Activated CD8-positive, alpha-beta memory T cell treated with anti-CD3 and anti-CD28 coated beads, Interleukin-2, amount 50 U/mL, for 48 hours (primary cell): ENCODE measurements around the gene HADHA.

Source experiments
- DNase-seq: peaks from one replicate; pipeline ENCODE4 v3.0.0-alpha.2; 2020

Gene HADHA

DNA sequence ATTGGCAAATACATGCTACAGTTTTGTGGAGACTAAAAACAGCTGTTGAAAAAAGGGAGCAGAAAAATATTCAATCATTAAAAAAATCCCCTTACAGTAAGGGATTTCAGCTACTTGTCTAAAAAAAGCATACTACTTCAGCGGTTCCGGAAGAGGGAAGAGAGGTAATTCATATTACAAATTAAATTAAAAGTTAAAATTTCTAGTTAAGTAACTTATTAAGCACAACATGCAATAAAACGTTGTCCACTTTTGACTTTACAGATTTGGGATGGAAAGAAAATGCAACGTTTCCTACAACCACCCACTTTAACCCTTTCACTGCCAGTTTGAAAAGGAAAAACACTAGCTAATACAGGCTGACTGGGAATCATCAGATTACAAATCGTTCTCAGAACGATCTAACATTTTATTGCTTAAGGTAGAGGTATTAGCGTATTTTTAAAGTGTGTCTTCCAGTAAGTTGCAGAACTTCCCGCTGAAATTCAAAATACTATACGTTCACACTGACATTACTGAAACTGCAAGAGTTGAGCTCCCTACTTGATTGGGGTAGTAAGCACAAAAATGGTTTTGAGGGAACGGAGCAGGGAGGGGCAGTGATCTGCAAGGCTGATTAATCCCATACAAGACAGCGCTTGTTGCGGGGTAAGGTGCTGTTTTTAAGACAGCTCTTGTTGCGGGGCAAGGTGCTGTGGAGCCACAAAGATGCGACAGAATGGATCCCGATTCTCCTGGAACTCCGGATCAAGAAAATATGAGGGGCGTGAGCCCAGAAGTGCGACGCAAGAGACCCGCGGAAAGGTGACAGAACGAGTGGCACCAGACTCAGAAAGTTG, 743 bp downstream of the HADHA start:
- no peak for DNase-seq

DNA sequence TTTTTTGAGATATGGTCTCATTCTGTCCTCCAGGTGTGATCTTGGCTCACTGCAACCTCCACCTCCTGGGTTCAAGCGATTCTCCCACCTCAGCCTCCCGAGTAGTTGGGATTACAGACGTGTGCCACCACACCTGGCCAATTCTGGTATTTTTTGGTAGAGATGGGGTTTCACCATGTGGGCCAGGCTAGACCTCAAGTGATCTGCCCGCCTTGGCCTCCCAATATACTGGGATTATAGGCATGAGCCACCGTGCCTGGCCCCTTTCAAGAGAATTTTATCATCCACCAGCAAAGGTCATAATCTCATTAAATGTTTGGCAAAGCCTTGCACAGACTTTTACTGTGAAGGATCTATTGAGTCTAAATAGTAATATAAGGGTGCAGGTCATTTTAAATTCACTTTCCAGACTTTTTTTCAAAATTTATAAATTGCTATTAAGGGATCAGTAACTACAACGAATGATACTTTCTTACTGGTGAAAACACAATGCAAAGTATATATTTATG, 2.5 kb downstream of the HADHA start:
- no peak for DNase-seq

DNA sequence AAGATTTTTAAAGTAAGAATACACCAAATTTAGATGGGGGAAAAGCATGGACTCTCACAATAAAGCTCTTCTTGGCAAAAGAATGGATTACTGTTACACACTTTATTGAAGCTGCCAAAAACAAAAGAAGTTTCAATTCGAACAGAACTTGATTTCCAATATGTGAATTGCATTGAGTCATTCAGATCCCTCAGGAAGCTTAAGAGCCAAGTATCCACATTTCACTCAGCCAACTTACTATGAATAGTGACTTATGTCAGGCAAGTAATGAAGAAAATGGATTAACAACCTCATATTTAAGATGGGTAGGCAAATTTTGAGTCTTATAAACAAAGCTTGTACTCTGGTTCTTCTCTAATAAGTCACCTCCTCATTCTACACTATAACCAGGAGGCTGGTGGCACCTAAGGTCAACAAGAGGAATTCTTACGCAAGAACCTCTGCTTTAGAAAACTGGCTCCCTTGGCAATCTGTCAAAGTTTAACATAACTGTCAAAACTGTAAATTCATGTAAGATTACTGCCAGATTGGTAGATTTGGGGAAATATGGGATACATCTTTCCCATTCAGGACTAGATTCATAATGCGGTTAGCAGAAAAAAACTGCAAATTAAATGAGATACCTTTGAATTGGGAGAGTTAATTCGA, 6.0 kb downstream of the HADHA start:
- no peak for DNase-seq

DNA sequence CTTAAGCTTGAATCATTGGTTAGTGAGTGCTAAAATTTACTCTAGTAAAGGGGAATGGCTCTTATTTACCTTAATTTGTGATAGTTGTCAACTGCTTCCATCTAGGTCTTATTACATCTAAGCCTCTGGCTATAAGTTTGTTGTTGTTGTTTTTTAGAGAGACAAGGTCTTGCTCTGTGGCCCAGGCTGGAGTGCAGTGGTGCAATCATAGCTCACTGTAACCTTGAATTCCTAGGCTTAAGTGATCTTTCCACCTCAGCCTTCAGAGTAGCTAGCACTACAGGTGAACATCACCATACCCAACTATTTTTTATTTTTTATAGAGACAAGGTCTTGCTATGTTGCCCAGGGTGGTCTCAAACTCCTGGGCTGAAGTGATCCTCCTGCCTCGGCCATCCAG, 6.6 kb downstream of the HADHA start:
- DNase-seq = no peak

DNA sequence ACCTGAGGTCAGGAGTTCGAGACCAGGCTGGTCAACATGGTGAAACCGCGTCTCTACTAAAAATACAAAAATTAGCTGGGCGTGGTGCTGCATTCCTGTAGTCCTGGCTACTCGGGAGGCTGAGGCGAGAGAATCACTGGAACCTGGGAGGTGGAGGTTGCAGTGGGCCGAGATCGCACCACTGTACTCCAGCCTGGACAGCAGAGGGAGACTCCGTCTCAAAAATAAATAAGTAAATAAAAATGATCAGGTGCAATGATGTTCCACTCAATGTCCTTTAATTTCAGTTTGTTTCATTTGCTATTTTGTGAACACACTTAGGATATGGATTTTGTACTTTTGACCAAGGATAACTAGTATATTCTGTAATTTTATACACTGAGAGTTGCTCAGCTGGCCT, 9.3 kb downstream of the HADHA start:
- DNase-seq = no peak

DNA sequence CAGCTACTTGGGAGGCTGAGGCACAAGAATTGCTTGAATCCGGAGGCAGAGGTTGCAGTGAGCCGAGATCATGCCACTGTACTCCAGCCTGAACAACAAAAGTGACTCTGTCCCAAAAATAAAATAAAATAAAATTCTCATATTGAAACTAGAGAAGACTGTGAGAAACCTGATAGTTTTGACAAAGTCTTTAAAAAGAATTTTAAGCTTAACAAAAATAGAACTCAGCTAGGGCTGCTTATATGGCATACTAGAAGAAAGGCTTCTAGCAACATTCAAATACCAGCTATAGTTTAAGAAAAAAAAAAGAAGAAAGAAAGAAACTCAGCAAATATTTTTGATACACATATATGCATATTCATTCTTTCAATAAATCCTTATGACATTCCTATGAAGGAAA, 13.6 kb downstream of the HADHA start:
- DNase-seq = no peak

DNA sequence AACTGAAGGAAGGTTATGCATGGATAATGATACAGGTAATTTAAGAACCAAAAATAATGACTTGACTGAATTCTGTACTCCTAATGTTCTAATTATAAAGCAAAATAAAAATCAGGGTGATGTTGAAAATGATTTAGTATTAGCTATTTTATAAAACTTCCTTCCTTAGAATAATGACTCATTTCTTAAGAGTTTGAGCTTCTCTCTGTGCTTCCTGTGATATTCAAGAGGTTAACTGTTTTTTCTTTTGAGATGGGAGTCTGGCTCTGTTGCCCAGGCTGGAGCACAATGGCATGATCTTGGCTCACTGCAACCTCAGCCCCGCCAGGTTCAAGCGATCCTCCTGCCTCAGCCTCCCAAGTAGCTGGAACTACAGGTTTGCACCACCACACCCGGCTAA, 14.8 kb downstream of the HADHA start:
- no peak for DNase-seq

DNA sequence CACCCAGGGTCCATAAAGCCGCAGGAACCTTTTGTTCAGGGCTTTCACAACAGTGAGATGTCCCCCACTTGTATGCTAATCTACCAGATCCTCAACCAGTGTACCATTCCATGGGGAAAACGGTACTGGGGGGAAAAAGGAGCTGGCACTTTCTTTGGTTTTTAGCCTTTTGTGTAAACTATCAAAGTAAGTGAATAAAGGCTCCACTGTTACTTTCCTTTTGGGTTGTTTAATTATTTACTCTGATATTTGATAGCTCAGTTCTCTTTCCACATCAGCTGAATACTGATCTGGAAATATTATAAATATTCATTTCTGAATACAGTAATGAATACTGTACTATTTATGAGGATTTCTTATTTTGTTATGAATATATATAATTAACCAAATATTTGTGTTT, 20.3 kb downstream of the HADHA start:
- DNase-seq = no peak

DNA sequence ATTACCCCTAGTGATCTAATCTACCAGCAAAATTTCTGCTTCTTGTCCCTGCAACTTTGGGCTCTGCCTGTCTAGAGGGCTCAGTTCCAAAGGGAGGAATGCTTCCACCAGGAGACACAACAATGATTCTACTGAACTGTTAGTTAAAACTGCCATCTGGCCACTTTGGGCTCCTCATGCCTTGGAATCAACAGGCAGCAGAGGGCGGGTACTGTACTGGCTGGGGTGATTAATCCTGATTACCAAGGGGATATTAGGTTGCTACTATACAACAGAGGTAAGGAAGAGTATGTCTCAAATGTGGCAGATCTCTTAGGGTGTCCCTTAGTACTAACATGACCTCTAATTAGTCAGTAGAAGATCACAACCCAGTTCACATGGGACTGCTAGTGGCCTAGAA, 21.4 kb downstream of the HADHA start:
- DNase-seq = no peak

DNA sequence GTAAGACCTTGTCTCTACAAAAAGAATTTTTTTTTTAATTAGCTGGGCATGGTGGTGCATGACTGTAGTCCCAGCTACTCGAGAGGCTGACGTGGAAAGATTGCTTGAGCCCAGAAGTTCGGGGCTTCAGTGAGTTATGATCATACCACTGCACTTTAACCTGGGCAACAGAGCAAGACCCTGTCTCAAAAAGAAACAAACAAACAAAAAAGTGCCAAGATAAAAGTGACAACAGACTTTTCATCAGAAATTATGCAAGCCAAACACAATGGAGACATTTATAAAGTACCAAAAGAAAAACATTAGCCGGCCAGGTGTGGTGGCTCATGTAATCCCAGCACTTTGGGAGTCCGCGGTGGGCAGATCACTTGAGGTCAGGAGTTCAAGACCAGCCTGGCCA, 26.7 kb downstream of the HADHA start:
- no peak for DNase-seq

DNA sequence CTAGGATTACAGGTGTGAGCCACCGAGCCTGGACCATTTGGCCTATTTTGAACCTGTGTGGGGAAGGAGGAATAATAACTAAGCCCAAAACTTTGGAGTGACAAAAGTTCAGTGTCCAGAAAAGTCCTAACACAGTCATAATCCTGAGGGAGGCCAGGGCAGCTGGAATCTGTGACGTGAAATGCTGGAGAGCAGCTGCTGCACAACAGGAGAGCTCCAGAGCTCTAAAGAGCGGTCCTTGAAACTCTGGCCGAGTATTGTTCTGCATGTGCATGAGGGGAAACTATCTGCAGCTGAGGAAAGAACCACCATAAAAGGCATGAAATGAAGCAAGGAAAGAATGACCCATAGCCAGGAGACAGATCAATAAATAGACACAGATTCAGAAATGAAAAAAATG, 27.8 kb downstream of the HADHA start:
- DNase-seq = no peak

DNA sequence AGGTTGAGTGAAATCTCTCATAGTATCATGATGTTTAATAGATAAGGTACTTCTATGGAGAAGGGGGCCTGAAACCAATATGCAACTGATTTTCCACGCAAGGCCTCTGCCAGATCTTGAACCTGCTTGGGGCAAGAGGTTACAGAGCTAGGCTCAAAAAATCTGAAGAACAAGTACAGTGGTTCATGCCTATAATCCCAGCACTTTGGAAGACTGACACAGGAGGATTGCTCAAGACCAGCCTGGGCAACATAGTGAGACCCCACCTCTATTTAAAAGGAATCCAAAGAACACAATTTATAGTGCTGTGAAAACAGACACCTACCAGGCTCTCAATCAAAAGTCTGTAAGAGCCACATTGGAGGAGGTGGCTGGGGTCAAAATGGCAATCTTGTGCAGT, 28.6 kb downstream of the HADHA start:
- no peak for DNase-seq

DNA sequence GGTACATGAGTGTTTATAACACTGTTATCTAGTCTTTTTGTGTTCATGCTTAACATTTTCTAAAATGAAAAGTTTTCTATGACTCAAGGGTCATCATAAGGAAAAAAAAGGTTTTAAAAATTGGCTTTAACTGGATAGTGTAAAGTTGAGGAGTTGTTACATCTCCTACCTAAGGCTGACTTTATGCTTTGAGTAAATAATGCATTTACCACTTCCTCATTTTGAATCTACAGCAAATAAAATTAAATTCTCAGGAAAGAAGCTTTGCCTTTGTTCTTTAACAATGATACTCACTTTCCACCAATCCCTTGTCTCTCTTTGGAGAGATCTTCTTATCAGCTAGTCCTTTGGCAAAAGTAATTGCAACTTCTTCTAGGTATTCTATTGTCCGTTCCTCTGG, 29.7 kb downstream of the HADHA start:
- DNase-seq = no peak

DNA sequence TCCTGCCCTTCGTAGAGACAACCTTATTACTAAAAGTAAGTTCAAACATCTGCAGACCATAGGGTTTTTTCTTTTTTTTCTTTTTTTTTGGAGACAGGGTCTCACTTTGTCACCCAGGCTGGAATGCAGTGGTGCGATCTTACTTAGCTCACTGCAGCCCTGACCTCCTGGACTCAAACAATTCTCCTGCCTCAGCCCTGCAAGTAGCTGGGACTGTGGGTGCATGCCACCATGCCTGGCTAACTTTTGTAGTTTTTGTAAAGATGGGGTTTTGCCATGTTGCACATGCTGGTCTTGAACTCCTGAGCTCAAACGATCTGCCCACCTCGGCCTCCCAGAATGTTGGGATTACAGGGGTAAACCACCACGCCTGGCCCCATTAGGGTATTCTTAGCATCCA, 32.4 kb downstream of the HADHA start:
- DNase-seq = no peak

DNA sequence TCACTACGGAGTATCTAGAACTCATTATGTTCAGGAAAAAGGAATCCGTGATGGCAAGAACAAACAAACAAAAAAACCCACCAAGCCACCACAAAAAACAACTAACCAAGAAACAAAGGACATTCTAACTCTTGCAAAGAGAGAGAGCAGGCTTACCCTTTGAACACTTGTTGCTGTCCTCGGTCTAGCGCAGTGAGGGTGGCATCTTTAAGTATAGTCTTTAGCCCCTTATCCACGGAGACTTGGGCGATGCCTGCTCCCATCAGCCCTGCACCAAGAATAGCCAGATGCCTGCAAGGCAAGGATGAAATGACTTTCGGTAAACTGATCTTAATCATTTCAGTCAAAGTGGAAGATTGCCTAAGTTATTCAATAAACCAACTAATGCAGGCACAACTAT, 40.5 kb downstream of the HADHA start:
- DNase-seq = no peak

DNA sequence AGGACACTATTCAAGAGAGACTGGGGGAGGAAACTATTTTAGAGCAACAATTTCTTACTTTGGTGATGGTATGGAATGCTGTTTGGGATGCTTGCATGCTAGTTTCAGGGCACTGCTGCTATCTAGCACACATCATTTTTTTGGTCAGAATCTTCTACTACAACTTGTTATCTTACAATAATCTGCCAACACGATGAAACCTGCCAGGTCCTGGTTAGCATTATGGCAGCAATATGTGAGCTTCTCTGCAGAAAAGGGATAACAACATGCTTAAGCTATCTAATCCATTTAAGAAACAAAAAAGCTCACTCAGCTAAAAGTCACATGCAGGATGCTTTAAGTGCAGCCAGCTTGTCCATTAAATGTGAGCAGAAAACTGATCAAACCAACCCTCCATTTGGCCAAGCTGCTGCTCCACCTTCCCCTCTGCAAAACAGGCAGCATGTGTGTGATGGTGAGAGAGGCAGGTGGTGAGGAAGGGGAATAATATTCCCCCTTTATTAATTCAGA, 41.4 kb downstream of the HADHA start:
- DNase-seq = no peak

DNA sequence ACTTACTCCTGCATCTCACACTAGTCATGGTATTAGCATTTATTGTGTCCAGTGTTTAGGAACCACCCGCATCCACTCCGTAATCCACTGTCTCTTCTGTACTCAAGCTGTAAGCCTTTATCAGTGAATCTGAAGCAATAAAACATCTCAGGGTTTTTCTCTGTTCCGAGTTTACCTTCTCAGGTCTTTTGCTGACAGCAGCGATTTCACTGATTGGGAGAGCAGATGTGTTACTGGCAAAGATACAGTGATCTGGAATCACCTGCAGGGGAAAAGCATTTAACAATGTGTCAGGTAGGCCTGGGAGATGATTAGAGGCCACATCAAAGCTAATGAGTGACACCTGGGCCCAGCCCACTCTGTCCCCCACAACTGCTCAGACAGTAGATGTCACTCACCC, 46.9 kb downstream of the HADHA start:
- DNase-seq = no peak

DNA sequence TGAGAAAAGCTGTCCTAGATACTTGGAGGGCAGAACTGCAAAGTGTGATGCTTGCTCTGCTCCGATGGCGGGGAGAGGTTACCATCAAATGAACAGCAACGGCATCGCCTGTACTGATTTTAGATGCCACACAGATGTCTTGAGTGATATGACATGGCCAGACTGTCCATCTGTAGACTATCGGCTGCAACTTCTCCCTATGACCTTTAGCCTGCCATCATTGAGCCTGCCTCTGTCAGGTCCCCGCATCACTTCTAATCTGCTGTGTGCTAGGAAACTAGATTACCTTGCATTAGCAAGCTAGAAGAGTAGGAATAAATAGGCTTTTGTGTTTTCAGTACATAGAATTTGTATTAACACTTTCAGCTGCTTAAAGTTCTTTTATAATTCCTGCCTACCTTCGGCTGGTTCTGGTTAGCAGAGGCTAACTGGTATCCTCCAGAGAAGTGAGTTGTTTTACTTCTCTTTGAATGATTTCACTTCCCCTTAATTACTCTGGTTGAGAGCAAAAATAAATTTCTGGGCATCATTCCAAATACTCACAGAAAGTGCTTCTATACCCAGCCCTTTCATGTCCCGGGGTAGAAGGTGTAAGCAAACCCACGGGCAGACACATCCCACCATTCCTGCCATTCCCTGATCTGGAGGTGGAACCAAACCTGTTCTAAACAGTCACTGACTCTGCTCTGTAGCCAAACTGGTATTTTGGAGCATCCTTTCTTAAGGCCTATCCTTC, 47.6 kb downstream of the HADHA start:
- DNase-seq = no peak

DNA sequence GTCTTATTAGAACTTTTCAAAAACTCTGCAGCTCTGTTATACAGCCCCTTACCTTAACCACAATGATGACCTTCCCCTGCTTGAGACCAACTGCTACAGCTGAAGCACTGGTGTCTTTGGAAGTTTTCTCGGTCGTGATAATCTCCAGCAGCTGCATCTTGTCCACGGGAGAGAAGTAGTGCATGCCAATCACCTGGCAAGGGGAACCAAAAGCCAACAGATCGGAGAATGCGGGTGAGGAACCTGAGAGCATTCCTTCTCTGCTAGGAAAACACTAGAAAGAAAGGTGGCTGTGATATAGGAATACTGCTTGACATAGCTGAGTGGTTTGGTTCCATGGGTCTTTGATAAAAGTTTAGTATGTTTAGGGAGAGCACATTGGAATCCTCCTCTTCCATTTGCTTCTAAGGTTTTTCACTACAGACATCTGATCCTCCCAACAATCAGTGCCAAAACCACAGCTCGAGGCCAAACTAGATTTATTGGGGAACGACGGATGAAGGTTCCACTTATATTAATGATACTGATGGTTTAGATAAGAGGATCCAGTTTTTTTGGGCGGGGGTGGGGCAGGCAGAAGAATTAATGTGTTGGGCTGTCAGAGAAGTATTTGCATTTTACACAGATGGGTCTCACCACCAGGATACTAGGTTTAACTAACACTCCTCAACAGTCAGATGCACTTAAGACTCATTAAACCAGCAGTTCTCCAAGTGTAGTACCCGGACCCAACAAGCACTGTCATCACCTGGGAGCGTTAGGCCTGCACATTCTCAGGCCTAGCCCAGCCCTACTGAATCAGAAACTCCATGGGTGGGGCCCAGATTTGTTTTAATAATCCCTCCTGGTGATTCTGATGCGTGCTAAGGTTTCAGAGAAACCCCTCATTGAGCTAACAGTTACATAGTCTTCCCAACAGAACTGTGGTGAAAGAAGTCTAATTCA, 49.1 kb downstream of the HADHA start:
- no peak for DNase-seq

DNA sequence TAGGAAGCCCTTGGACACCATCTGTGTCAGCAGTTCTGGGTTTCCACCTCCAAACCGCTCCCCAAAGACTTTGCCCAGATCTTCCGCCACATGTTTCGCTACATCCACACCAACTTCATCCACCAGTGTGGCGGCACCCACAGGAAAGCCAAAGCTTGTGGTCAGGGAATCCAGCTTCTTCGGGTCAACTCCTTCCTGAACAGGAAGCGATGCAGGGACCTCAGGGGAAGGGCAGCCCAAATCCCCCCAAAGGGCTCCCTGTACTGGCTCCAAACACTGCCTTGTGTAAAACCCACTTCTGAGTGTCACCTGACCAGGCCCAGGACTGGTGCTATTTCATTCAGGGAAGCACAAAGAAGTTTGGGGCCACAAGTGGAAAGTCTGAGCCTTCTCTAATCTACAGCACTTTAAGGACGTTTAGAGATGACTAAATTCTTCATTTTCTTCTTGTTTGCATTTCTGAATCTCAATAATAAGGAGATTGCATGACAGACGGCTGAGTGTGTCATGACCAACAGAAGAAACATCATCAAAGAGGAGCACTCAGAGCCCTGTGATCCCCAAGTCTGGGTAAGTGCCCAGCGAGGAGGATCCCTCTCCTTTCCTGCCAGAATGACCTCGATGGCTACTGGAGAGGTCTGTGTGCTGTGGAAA, 50.7 kb downstream of the HADHA start:
- DNase-seq = no peak

DNA sequence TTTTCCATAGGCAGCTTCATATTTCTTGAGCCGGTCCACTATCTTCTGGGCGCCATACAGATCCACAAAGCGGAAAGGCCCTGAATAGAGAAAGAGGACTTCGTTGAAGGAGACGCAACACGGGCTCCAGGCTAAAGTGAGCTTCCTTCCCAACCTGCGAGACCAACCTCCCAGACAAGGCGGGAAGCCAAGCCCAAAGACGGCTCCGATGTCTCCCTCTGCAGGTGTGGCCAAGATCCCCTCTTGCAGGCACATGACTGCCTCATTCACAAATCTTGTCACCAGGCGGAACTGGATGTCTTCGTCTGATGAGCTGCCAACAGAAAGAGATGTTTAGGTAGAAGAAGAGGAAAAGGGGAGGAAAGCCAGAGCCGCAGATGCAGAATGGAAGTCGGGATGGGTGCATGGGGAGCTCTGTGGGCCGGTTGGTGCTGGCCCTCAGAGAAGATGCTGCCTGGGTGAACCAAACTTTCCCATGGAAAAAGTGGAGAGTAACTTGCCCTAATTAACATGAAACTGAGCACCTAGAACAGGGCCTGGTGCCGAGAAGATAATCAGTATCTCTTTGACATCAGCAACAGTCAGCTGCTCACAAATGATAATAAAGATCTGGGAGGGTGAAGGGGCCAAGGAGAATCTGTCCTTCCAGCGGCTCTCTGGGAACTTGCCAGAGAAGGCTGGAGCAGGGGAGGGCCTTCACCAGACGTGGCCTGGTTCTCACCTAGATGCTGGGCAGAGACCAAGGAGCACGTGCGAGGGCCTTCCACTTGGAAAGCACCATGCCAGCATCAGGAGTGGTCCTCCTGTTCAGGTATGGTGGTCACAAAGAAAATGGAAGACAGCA, 52.9 kb downstream of the HADHA start:
- no peak for DNase-seq
